Measurements from ENCODE around the gene LEPR.
"Not testable (repeated sequence)": the region's sequence is repeated elsewhere in the genome, so short reads cannot be mapped to it uniquely, and the experiment has no call there.

The LEPR gene, protein sequence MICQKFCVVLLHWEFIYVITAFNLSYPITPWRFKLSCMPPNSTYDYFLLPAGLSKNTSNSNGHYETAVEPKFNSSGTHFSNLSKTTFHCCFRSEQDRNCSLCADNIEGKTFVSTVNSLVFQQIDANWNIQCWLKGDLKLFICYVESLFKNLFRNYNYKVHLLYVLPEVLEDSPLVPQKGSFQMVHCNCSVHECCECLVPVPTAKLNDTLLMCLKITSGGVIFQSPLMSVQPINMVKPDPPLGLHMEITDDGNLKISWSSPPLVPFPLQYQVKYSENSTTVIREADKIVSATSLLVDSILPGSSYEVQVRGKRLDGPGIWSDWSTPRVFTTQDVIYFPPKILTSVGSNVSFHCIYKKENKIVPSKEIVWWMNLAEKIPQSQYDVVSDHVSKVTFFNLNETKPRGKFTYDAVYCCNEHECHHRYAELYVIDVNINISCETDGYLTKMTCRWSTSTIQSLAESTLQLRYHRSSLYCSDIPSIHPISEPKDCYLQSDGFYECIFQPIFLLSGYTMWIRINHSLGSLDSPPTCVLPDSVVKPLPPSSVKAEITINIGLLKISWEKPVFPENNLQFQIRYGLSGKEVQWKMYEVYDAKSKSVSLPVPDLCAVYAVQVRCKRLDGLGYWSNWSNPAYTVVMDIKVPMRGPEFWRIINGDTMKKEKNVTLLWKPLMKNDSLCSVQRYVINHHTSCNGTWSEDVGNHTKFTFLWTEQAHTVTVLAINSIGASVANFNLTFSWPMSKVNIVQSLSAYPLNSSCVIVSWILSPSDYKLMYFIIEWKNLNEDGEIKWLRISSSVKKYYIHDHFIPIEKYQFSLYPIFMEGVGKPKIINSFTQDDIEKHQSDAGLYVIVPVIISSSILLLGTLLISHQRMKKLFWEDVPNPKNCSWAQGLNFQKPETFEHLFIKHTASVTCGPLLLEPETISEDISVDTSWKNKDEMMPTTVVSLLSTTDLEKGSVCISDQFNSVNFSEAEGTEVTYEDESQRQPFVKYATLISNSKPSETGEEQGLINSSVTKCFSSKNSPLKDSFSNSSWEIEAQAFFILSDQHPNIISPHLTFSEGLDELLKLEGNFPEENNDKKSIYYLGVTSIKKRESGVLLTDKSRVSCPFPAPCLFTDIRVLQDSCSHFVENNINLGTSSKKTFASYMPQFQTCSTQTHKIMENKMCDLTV

DNA sequence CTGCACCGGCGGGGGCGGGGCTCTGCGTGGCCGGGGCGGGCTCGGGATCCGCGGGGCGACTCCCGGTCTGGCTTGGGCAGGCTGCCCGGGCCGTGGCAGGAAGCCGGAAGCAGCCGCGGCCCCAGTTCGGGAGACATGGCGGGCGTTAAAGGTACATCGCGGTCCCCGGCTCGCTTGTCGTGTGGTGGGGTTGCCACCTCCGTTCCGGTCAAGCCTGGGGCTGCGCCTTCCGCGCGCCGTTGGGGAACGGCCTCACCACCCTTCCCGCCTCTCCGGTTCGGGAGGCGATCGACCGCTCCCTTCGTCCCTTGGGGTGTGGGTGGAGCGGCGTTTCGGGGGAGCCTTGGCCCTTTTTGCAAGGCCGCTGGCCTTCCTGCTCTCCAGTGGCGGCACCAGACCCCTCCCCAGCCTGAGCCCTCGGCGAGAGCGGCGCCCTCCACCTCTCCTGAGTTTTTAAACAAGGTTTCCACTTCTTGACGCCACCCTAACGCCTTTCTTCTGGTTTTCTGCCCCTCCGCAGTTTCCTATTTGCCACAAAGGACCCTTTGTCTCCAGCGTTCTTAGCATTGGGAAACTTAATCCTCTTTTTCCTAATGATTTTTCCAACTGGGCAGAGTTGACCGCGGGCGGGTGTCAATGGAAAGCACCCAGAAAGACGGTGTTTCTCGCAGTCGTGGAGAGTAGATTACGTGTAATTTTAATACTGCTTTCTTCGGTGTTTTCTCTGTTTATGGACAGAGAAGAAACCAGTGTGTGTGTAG is at the start of gene LEPR, which contains the start of gene LEPROT:
Gene LEPR, plus strand, starts transcription at position 79 of the 761 bp plus-strand sequence. CDS start 144,898 bp downstream, outside the sequence.
Gene LEPROT, plus strand, starts transcription at position 79 of the 761 bp plus-strand sequence. Its CDS starts 57 bp downstream, at position 136.
- no peak for DNase-seq

DNA sequence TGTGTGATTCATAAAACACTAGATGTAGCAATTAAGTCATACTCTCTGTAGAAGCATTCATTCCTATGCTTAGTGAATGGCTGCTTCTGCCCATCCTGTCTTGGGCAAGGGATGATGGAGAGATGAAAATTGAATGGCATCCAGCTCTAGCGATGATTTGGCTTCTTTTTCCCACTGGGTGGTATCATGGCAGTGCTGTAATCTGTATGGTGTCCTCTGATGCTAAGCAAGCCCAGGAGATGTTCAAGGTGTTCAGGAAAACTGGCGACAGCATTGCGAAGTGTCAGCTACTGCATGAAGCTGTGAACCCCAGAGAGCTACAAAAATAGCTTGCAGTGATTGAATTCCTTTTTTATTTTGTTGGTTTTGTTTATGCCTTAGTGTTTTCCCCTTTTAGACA is 48.9 kb upstream of the LEPR start:
- no peak for DNase-seq

DNA sequence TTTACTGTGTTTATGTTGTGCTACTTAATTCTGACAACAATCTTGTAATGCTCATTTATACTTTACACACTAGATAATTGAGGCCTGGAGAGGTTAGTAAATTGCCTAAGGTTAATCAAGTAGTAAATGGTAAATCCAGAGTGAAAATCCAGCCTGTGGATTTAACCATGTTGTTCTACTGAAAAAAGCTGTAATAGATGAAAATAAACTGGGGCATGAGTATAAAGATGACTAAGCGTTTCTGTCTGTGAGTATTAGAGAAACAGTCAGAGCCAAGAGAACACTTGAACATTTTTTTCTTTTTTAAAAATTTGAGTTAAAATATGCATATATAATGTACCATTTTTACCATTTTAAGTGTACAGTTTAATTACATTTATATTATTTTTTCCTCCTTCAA is 47.9 kb upstream of the LEPR start:
- peak; percentile 49 for DNase-seq

DNA sequence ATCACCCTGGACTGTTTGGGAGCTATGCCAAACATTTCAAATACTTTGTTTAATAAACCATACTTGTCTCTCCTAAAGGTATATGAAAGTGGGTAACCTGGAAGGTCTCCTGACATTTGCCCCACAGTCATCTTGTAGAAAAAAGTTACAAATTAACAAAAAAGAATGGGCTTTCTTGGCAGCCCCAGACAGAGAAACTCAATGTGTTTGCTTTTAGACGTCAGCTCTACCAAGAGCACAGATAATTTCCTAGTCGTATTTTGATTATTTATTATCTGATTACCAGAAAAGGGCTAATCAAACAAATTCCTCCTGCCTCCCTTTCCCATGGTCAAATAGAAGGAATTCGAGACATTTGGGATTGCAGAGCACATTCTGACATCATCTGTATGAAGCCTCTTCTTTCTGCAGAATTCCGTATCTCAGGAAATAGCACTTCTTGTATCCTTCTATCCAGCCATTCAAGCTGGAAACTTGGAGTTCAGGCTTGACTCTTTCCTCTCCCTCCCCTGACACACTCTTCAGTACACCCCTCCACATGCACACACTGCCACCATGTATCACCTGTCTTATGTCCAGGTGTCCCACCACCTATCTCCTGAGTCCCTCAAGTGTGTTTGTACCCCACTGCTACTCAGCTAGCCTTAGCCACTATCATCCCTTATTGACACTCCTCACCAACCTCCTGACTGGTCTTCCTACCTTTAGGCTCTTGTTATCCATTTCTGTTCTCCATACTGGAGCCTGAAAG is 42.8 kb upstream of the LEPR start:
- no peak for DNase-seq

DNA sequence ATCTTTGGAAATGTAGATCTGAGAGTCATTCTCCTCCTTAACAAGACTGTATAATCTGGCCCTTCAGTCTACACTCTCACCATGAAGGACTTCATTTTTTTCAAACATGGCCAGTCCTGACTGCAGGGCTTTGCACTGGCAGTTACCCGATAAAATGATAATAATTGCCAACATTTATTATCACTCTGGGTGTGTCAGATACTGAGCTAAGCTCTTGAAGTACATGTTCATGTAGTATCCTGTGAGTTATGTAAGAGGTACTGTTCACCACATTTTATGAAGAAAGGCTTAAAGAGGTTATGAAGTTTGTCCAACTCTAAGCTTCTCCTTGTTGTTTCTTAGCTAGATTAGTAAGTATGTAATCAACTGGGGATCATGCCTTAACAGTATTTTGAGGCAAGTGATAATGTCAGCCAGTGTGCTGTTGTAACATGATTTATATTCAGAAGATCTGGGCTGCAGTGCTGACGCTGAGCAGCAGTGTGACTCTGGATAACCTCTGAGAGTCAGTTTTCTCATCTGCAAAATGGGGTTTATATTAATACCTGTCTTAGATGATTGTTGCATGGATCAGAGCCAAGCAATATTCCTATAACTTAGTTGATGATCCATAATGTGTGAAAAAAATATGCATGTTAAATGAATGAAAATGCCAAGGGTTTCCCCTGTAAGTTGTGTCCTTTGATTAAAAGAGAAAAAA is 42.1 kb upstream of the LEPR start:
- peak; percentile 68 for DNase-seq

DNA sequence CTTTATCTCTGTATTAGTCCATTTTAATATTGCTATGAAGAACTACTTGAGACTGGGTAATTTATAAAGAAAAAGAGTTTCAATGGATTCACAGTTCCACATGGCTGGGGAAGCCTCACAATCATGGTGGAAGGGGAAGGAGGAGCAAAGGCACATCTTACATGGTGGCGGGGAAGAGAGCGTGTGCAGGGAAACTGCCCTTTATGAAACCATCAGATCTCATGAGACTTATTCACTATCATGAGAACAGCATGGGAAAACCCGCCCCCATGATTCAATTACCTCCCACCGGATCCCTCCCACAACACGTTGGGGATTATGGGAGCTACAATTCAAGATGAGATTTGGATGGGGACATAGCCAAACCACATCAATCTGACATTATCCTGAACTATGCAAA is 36.0 kb upstream of the LEPR start:
- DNase-seq: not testable (repeated sequence)

DNA sequence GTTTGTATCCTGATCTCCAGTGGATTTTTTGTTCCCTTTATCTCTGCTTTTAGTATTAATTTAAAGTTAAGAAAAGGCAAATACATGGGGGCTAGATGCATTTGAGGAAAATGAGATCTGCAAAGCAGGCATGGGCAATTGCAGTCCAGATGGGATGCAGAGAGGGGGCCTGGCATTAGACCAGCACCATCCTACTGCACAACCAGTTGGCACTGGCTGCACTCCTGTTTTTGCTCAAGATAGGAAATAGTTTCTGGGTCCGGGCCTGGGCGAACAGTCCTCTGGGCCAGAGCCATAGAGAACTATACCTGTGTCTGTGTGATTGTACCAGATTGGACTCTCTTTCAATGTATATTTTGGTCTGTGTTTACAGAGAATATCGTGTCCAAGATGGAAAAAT is 34.0 kb upstream of the LEPR start:
- no peak for DNase-seq

DNA sequence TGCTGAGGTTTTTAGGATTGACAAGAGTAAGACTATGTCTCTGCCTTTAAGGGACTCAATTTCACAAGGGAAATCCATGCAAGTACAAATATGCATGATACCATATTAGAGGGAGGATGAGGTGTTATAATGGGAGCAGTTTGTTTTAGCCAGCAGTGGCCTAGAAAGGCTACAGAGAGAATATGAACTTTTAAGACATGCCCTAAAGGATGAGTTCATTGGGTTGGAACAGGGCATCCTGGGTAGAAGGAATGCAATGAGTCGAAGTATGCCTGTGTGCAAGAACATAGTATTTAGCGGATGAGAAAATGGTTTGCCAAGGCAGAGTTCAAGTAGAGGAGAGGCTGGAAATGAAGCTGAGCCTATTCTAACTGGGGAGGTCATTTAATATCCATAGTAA is 32.6 kb upstream of the LEPR start:
- no peak for DNase-seq

DNA sequence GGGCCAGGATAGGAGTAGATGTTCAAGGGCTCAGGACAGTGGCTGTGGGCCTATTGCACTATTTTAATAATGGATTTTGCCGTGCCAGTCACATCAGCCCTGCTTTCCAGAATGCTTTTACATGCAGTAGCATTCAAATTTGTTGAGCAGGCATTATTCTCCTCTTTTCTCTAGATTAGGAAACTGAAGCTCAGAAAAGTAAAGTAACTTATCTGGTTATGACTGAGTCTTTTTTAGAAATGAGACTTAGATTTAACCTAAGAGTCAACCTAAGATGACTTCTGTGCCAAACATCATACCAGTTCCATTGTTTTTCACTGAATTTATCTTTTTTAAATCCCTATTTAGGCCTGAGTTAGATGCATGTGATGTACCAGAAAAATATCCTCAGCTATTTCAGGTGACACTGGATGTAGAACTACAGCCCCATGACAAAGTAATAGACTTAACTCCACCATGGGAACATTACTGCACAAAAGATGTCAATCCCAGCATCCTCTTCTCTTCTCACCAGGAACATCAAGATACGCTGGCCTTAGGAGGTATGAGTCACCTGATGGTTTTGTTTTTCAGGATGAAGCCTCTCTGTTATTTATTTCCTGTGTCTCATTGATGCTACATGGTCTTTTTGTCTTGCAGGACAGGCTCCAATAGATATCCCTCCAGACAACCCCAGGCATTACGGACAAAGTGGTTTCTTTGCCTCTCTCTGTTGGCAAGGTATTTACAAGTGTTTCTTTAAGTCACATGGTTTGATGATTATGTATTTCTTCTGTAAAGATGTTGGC is 31.4 kb upstream of the LEPR start:
- no peak for DNase-seq

DNA sequence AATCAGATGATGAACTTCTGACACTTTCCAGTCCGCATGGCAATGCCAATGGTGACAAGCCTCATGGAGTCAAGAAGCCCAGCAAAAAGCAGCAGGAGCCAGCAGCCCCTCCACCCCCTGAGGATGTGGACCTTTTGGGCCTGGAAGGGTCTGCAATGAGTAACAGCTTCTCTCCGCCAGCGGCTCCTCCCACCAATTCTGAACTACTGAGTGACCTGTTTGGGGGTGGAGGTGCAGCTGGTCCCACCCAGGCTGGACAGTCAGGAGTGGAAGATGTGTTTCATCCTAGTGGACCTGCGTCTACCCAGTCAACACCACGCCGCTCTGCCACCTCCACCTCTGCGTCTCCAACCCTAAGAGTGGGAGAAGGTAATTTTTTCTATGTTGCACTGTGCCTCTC is 28.0 kb upstream of the LEPR start:
- no peak for DNase-seq

DNA sequence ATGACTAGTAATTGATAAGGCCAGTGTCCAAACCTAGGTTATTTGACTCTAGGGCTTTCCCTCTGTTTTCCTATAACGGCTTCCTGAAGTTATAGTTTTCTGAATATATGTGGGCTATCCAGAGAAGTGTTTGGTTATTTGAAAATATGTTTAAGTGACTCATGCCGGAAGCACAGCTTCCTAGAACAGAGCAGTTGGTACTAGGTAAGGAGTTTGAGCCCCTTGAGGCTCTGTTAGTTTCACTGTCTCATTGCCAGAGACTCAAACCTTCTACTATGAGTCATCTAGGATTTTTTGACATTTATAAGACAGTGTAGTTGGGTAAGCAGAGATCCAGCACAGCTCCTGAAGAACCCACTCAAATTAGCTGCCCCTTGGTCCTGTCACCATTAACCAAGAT is 27.1 kb upstream of the LEPR start:
- no peak for DNase-seq

DNA sequence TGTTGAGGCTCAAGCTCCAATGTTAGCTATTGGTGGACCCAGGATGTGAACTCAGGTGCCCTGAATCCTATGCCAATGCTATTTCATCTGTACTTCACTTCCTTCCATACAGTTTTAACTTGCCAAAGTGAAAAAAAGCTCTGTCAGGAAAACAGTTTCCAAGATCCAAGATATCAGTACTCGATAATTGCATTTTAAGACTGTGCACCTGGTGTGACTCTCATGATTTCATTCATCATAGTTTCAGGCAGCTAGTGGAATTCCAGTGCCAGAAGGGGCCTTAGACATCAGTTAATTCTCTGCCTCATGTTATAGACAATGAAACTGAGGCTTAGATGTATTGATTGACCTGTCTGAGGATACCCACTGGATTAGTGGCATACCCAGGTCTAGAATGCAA is 26.5 kb upstream of the LEPR start:
- no peak for DNase-seq

DNA sequence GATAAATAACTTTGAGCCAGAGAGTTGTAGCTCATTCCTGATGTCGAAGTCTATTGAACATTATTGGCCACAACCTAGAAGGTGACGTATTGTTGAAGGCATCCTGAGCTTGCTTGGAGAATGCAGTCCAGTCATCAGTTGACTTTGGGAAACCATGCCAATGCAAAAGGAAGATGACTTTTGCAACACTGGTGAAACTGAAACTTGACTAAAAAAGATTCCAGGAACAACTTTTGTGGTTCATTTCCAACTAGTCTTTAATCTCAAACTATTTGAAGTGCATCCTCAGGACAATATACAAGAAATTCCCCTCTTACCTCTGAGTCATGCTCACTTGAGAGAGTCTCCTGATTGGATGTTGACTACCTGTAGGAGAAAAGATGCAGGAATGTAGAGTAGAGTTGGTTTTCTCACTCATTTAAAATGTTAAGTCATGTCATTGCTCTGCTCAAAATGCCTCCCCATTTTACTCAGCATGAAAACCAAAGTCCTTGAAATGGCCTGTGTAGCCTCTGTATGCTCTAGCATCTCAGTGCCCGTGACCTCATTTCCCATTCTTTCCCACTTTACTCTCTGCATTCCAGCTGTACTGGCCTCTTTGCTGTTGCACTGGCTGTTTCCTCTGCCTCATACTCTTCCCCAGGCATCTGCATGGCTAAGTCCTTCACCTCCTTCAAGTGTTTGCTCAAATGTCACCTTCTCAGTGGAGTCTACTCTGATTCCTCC is 24.4 kb upstream of the LEPR start:
- no peak for DNase-seq

DNA sequence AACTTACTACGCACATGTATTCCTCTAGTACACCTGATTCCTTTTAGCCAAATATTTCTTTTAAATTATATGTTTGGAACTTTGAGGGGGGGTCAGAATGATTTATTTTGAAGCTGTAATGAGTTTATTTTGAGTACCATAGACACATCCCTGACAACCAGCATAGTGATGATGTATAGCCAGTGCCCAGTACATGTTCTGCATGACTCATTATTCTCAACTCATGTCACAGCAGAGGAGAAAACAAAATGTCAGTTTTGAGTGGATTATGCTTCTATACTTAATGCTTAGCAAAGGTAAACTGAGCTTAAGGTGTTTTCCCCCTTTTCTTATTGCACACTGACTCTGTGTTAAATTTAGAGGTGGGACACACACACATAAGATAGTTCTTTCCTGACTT is 22.4 kb upstream of the LEPR start:
- DNase-seq: no peak

DNA sequence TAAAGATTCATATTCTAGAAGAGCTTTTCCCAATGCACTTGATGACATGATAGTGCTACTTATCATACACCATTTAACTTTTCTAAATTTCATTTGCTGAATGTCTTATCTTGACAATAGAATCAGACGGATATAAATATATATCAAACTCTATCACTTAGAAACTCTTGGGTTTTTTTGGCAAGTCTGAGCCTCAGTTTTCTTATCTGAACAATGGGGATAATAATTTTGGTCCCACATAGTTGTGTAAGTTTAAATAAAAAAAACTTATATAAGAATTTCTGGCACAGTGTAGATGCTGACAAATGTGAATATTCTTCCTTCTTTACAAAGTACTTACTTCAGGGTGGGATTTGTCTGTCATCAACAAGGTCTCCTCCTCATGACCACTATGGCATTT is 21.5 kb upstream of the LEPR start:
- no peak for DNase-seq

DNA sequence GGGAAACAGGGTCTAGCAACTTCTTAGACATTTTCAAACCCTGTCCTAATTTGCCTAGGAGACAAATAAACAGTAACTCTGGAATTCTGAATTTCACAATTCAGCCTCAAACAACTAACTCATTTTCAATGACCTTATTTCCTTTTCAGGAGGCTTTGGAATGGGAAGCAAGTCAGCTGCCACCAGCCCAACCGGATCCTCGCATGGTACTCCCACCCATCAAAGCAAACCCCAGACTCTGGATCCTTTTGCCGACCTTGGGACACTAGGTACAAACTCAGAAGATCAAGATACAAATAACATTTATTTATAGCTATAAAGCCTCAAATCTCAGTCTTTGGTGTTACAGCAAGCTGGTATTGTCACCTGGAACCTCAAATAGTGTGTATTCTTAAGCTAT is 18.9 kb upstream of the LEPR start:
- DNase-seq: no peak

DNA sequence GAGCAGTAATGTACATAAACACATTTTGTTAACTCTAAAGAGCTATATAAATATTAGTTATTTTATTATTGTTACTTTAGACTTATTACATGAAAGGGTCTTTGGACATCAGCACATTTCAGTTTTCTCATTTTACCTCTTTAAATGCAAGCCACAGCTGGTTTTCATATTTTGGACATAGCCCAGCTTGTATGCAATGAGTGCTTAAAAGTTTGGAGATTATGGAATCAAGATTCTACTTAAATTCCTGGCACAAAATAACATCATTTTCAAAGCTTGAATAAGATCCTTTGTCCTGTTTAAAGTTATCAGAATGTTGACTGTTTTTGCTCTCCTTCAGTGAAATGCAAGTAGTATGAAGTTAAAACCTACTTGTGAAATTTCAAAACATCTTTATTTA is 15.5 kb upstream of the LEPR start:
- no peak for DNase-seq

DNA sequence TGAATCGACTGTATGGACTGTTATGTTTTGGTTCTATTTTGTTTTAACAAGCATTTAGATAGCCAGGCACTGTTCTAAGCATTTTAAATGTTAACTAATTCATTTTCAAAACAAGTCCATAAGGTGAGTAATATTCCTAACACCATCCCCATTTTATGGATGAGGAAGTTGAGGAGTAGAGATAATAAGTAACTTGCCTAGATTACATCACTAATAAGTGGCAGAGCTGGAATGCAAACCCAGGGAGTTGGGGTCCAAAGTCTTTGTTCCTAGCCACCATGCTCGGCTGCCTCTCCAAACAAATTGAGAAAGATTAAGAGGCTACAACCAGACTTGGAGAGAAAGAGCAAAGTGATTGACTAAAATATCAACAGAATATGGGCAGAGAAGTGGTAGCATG is 12.6 kb upstream of the LEPR start:
- DNase-seq: no peak

DNA sequence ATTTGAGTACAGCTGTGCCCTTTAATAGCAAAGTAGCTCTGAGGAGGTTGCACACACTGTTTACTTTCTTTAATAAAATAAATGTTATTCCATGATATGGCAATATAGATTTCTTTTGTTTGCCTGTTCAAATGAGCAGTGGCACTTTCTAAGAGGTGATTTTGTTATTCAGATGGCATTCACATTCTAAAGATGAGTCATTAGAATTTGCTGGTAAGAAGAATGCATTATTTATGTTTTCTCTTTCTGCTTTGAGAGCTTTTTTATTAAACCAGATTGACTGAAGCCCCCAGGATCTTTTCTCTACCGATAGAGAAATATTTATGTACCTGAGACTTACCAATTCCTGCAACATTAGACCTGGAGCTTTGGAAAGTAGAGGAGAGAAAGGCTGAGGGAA is 11.2 kb upstream of the LEPR start:
- DNase-seq: no peak
